NCI-H226 (cell line): ENCODE measurements around the gene MEF2A.

Experiments used
- DNase-seq: peaks from one replicate; pipeline ENCODE4 v3.0.0-alpha.2; 2015

MEF2A gene

GRCh38 chr15:99613481-99613880 is 47.7 kb downstream of the MEF2A start:
- peak; percentile 72 for DNase-seq

GRCh38 chr15:99613887-99614647 is 48.3 kb downstream of the MEF2A start:
- DNase-seq: peak; percentile 48

- no peak for DNase-seq
These were observed 49.0 kb downstream of the MEF2A start for GRCh38 chr15:99614749-99615288.

- no peak for DNase-seq
These were observed 49.7 kb downstream of the MEF2A start for GRCh38 chr15:99615460-99615859.

GRCh38 chr15:99616129-99616528 is 50.3 kb downstream of the MEF2A start:
- DNase-seq: no peak

- no peak for DNase-seq
These were observed 51.1 kb downstream of the MEF2A start for GRCh38 chr15:99616773-99617342.

- peak; percentile 68 for DNase-seq
These were observed 53.2 kb downstream of the MEF2A start for GRCh38 chr15:99618941-99619411.

GRCh38 chr15:99619712-99620111 is 53.9 kb downstream of the MEF2A start:
- DNase-seq: no peak

- DNase-seq: no peak
These were observed 54.4 kb downstream of the MEF2A start for GRCh38 chr15:99620178-99620577.

- DNase-seq: no peak
These were observed 56.0 kb downstream of the MEF2A start for GRCh38 chr15:99621767-99622166.

GRCh38 chr15:99628374-99629001 is 62.7 kb downstream of the MEF2A start:
- no peak for DNase-seq

GRCh38 chr15:99630607-99631131 is 64.9 kb downstream of the MEF2A start:
- DNase-seq: no peak

- no peak for DNase-seq
These were observed 65.5 kb downstream of the MEF2A start for GRCh38 chr15:99631255-99631654.

GRCh38 chr15:99632521-99632920 is 66.7 kb downstream of the MEF2A start:
- no peak for DNase-seq

GRCh38 chr15:99633655-99634054 is 67.9 kb downstream of the MEF2A start:
- no peak for DNase-seq

GRCh38 chr15:99634576-99634975 is 68.8 kb downstream of the MEF2A start:
- DNase-seq: no peak

GRCh38 chr15:99635145-99635544 is 69.4 kb downstream of the MEF2A start:
- no peak for DNase-seq

- DNase-seq: no peak
These were observed 70.0 kb downstream of the MEF2A start for GRCh38 chr15:99635794-99636193.

GRCh38 chr15:99644913-99645542 is 79.2 kb downstream of the MEF2A start:
- no peak for DNase-seq

- DNase-seq: no peak
These were observed 79.8 kb downstream of the MEF2A start for GRCh38 chr15:99645543-99645935.

GRCh38 chr15:99645951-99646350 is 80.2 kb downstream of the MEF2A start:
- no peak for DNase-seq

- peak; percentile 50 for DNase-seq
These were observed 85.4 kb downstream of the MEF2A start for GRCh38 chr15:99651023-99651807.
